Hair follicular keratinocyte (primary cell): ENCODE results near the gene MYLK3. TPM values are rescaled to one million over a fixed set of nuclear protein-coding genes. Genes with fewer than 3 reads are reported as not detected.

Experiments used
- total RNA-seq: library from RNA; depleted of rRNA; stranded (reverse); fragments of >200 nt; gene quantifications from 2 replicates; pipeline ENCODE4 v1.2.3, GENCODE V29; 2015

MYLK3 gene
- 0.16 TPM in 1 of 2 replicates, not detected in the other for total RNA-seq

GRCh38 chr16:46747777-46748651 lies at the start of gene MYLK3:
MYLK3 (minus strand) TSS chr16:46748344; CDS start chr16:46748193, 151 bp downstream.

GRCh38 chr16:46689365-46690280 lies 58.5 kb downstream of the MYLK3 start, which contains the start of gene ORC6:
ORC6 (plus strand) TSS chr16:46689659; CDS start chr16:46689706, 47 bp downstream.

GRCh38 chr16:46688654-46689364 lies 59.3 kb downstream of the MYLK3 start, which contains the start of gene VPS35:
VPS35 (minus strand) TSS chr16:46689178; CDS start chr16:46689133, 45 bp downstream.

Other genes with a start within 250 kb of the MYLK3 start
- 10.8 and 23.8 TPM in 2 replicates for gene SHCBP1, start 127.0 kb downstream of the MYLK3 start, total RNA-seq
- gene VPS35, start 59.2 kb downstream of the MYLK3 start, total RNA-seq = 94.7 and 114 TPM in 2 replicates
- gene ORC6, start 58.7 kb downstream of the MYLK3 start, total RNA-seq = 8.4 and 28.1 TPM in 2 replicates
- gene C16orf87, start 82.8 kb upstream of the MYLK3 start, total RNA-seq = 5.5 and 7.4 TPM in 2 replicates
- gene GPT2, start 136.0 kb upstream of the MYLK3 start, total RNA-seq = 47.4 and 48.8 TPM in 2 replicates
- gene DNAJA2, start 225.3 kb upstream of the MYLK3 start, total RNA-seq = 57.7 and 59.9 TPM in 2 replicates